GM08714 (cell line): ENCODE data around the gene KDM6B.

ENCODE experiments used
- H3K4me3 ChIP-seq: fragments of 200-500 bp; sonication (Bioruptor generic); 2 replicates; pipeline ENCODE4 v1.5.1; 2014; ENCODE audit warnings: mild to moderate bottlenecking, low read length, inconsistent platforms
- ZNF274 ChIP-seq: IDR thresholded peaks from 2 replicates; pipeline ENCODE4 v1.6.1; 2012; ENCODE audit warnings: mild to moderate bottlenecking, low read depth, low read length

Gene KDM6B

GRCh38 chr17:7811251-7811650, 22.8 kb upstream of the KDM6B start:
- H3K4me3 ChIP-seq, result no peak overlapping the region
- TF ChIP-seq ZNF274, result no peak

- TF ChIP-seq ZNF274, result no peak
- no peak overlapping the region for H3K4me3 ChIP-seq
Observed at GRCh38 chr17:7814969-7815368, 19.0 kb upstream of the KDM6B start.

GRCh38 chr17:7816926-7817642, 16.9 kb upstream of the KDM6B start:
- no peak overlapping the region for H3K4me3 ChIP-seq
- TF ChIP-seq ZNF274, result no peak

GRCh38 chr17:7817643-7817964, 16.4 kb upstream of the KDM6B start:
- no peak overlapping the region for H3K4me3 ChIP-seq
- TF ChIP-seq ZNF274, result no peak

- H3K4me3 ChIP-seq, result no peak overlapping the region
- TF ChIP-seq ZNF274, result no peak
Observed at GRCh38 chr17:7818026-7818425, 16.0 kb upstream of the KDM6B start.

- TF ChIP-seq ZNF274, result no peak
Observed at GRCh38 chr17:7818746-7819645, 15.0 kb upstream of the KDM6B start.

GRCh38 chr17:7820231-7820630, 13.8 kb upstream of the KDM6B start:
- TF ChIP-seq ZNF274, result no peak
- no peak overlapping the region for H3K4me3 ChIP-seq

More at GRCh38 chr17:7818746-7819645, 15.0 kb upstream of the KDM6B start:
- H3K4me3 ChIP-seq, result no peak overlapping the region

GRCh38 chr17:7822126-7822525, 11.9 kb upstream of the KDM6B start:
- TF ChIP-seq ZNF274, result no peak
- no peak overlapping the region for H3K4me3 ChIP-seq

- no peak for TF ChIP-seq ZNF274
- H3K4me3 ChIP-seq, result no peak overlapping the region
Observed at GRCh38 chr17:7823581-7824001, 10.4 kb upstream of the KDM6B start.

GRCh38 chr17:7824021-7824924, 9.7 kb upstream of the KDM6B start:
- H3K4me3 ChIP-seq, result no peak overlapping the region
- TF ChIP-seq ZNF274, result no peak

GRCh38 chr17:7825206-7825990, 8.6 kb upstream of the KDM6B start:
- no peak overlapping the region for H3K4me3 ChIP-seq
- TF ChIP-seq ZNF274, result no peak

GRCh38 chr17:7830616-7831015, 3.4 kb upstream of the KDM6B start:
- no peak for TF ChIP-seq ZNF274
- H3K4me3 ChIP-seq, result no peak overlapping the region

- no peak for TF ChIP-seq ZNF274
Observed at GRCh38 chr17:7831233-7831632, 2.8 kb upstream of the KDM6B start.

More at GRCh38 chr17:7831233-7831632, 2.8 kb upstream of the KDM6B start:
- no peak overlapping the region for H3K4me3 ChIP-seq
